GM10266 (cell line): ENCODE measurements around the gene SLC1A4.

Experiments
- DNase-seq: peaks from one replicate; pipeline ENCODE4 v3.0.0; 2012; ENCODE audit errors: extremely low spot score
- CTCF ChIP-seq: IDR thresholded peaks from 2 replicates; pipeline ENCODE4 v1.5.1; 2012; ENCODE audit warnings: mild to moderate bottlenecking, low read depth; ENCODE audit not compliant: control insufficient read depth, insufficient read depth; ENCODE audit errors: missing control alignments

SLC1A4 gene

DNA sequence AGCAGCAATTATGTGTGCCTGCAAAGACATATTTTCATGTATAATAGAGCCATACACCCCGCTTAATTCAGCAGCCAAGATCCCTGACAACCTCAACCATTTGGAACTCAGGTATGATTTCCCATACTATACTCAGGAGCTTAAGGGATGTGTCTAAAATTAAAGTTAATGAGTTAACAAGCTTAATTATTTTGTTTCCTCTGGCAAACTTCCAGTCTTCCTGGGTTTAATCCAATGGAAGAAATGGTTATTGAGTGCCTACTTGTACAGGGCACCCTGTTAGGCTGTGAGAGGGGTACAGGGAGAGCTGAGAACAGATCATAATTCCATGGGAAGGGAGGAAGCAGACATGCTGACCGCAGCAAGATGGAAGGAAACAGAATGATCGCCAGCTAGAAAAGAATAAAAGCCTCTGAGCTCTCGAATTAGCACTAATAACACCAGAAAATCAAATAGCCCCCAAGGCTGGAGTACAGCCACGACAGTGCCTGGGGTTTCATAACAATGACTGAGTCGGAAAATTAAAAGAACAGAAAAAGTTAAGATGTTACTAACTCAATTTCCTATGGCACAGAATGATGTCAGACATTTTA is 46.2 kb downstream of the SLC1A4 start:
- TF ChIP-seq CTCF = no peak
- no peak for DNase-seq

DNA sequence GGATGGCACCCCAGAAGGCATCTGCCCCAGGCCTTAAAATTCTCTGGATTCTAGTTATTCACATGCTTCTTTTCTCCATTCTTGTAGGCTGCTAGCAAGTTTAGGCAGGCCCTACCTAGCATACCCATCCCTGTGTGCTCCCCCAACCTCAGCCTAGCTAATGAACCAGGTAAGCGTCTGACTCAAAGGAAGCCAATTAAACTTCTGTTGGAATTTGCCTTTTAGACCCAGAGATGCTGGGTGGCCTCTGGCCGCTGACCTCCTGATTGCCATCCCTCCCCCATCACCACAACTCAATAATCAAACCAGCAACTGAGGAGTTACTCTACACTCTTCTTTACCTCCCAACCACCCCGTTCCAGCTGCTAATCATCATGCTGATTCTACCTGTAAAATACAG is 48.0 kb downstream of the SLC1A4 start:
- TF ChIP-seq CTCF = no peak
- DNase-seq = no peak

- no peak for DNase-seq
- TF ChIP-seq CTCF = no peak
These were observed 50.4 kb downstream of the SLC1A4 start for GRCh38 chr2:65039640-65040039.

GRCh38 chr2:65040400-65041261 is 51.4 kb downstream of the SLC1A4 start:
- TF ChIP-seq CTCF = peak; percentile 94
- DNase-seq = peak; percentile 73

DNA sequence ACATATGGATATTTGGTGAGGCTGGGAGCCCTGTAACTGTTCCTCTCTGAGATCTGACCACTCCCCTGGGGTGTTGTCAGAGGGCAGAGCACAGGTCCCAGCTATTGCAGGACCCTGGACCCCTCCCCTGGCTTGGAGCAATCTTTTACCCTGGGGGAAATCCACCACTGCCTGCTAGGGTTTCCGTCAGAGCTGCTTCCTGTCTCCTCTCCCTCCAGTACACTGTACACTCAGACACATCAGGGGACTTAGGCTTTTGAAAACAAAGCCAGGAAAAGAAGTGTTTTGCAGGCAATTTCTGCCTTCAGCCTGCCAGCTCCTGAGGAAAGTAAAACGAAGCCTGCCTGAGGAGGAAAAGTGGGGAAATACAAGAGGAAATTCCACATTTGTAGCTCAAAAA is 53.8 kb downstream of the SLC1A4 start:
- no peak for DNase-seq
- TF ChIP-seq CTCF = no peak

GRCh38 chr2:65044097-65044735 is 55.0 kb downstream of the SLC1A4 start:
- no peak for TF ChIP-seq CTCF
- DNase-seq = no peak

- DNase-seq = no peak
- no peak for TF ChIP-seq CTCF
These were observed 56.5 kb downstream of the SLC1A4 start for GRCh38 chr2:65045651-65046050.
